ENCODE data around the gene CPB2. TPM values are rescaled to one million over a fixed set of nuclear protein-coding genes. Genes with fewer than 3 reads are reported as not detected.

Gene CPB2
- total RNA-seq, 2 donors from 2014 or later = not detected

DNA sequence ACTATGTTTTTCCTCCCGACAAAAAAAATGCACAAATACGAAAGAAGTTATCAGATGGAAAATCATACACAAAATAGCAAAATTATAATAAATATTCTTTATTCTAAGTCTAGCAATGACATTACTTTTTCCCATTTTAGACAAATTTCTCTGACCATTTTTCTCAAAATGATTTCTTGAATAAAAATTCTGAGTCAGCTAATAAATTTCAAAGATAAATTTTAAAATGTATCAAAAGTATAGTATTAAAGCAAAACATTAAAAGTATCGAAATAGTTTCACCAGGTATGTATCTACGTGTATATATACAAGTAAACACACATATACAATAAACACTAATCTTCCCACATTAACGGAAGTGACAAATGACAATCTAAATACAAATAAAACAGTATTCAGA, 61.2 kb downstream of the CPB2 start:
- DNase-seq = no peak
- Histone ChIP-seq H3K27ac (ENCODE audit: low read depth, low read length) (no peak overlapping the region), H3K4me3 (ENCODE audit: low read length) (no peak overlapping the region), H3K4me1 (ENCODE audit: control insufficient read depth, insufficient read depth, low read length) (no peaks in the 10 kb centered on the region), H3K27me3 (ENCODE audit: control insufficient read depth, insufficient read depth, low read length, poor library complexity, severe bottlenecking) (no peaks in the 10 kb centered on the region), H3K36me3 (ENCODE audit: control insufficient read depth, insufficient read depth, low read length) (peaks cover 40% of the 10 kb centered on the region), H3K9me3 (ENCODE audit: control insufficient read depth, low read length) (no peaks in the 10 kb centered on the region), H3K9ac (ENCODE audit: extremely low read depth, low read length, poor library complexity, severe bottlenecking) (no peak overlapping the region)
- 80 to 95% methylated on average over 1 to 5 of the region's 5 CpGs for WGBS, 2 experiments (ENCODE audit: insufficient coverage in 1 of 2, insufficient read length in 1 of 2)
- H3K4me3 Mint-ChIP-seq = no peak overlapping the region
- TF ChIP-seq, protein P1, sequence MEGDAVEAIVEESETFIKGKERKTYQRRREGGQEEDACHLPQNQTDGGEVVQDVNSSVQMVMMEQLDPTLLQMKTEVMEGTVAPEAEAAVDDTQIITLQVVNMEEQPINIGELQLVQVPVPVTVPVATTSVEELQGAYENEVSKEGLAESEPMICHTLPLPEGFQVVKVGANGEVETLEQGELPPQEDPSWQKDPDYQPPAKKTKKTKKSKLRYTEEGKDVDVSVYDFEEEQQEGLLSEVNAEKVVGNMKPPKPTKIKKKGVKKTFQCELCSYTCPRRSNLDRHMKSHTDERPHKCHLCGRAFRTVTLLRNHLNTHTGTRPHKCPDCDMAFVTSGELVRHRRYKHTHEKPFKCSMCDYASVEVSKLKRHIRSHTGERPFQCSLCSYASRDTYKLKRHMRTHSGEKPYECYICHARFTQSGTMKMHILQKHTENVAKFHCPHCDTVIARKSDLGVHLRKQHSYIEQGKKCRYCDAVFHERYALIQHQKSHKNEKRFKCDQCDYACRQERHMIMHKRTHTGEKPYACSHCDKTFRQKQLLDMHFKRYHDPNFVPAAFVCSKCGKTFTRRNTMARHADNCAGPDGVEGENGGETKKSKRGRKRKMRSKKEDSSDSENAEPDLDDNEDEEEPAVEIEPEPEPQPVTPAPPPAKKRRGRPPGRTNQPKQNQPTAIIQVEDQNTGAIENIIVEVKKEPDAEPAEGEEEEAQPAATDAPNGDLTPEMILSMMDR (conservative IDR thresholded peaks at IDR 0.05) = no peak
- peaks cover 3% of the 10 kb centered on the region for H3K4me1 Mint-ChIP-seq
- no peak overlapping the region for H3K27ac Mint-ChIP-seq
- H3K9me3 Mint-ChIP-seq = no peaks in the 10 kb centered on the region
- no peaks in the 10 kb centered on the region for H3K27me3 Mint-ChIP-seq (ENCODE audit: insufficient read depth)
- H3K36me3 Mint-ChIP-seq (ENCODE audit: low read depth) = peaks cover 27% of the 10 kb centered on the region

DNA sequence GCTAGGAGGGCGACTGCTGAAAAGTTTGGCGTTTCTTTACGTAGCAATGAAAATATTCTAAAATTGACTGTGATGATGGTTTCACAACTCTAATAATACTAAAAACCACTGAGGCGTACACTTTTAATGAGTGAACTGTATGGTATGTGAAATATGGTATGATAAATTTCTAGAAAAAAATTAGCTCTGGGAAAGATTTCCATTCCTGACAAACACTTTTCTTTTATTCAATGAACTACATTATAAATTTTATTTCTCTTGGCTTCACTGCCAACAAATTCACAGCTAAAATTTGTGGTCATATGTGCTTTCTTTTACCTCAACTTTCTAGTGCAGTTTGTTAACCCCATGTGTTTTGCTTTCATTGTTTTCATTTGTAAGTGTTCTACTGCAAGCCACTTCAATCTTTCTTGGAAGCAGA, 63.4 kb downstream of the CPB2 start:
- no peak overlapping the region for H3K4me3 Mint-ChIP-seq
- Histone ChIP-seq H3K36me3 (ENCODE audit: control insufficient read depth, insufficient read depth, low read length) (peaks cover 53% of the 10 kb centered on the region), H3K4me3 (ENCODE audit: low read length) (no peak overlapping the region), H3K9ac (ENCODE audit: extremely low read depth, low read length, poor library complexity, severe bottlenecking) (no peak overlapping the region), H3K4me1 (ENCODE audit: control insufficient read depth, insufficient read depth, low read length) (no peaks in the 10 kb centered on the region), H3K27ac (ENCODE audit: low read depth, low read length) (no peak overlapping the region), H3K27me3 (ENCODE audit: control insufficient read depth, insufficient read depth, low read length, poor library complexity, severe bottlenecking) (no peaks in the 10 kb centered on the region), H3K9me3 (ENCODE audit: control insufficient read depth, low read length) (no peaks in the 10 kb centered on the region)
- WGBS, 2 experiments (ENCODE audit: insufficient coverage in 1 of 2, insufficient read length in 1 of 2) = 98 to 100% methylated on average over 3 of the region's 4 CpGs
- H3K9me3 Mint-ChIP-seq = no peaks in the 10 kb centered on the region
- TF ChIP-seq, protein P1 (conservative IDR thresholded peaks at IDR 0.05) = no peak
- H3K27ac Mint-ChIP-seq = no peak overlapping the region
- DNase-seq = no peak
- peaks cover 39% of the 10 kb centered on the region for H3K36me3 Mint-ChIP-seq (ENCODE audit: low read depth)
- H3K4me1 Mint-ChIP-seq = peaks cover 3% of the 10 kb centered on the region
- no peaks in the 10 kb centered on the region for H3K27me3 Mint-ChIP-seq (ENCODE audit: insufficient read depth)

DNA sequence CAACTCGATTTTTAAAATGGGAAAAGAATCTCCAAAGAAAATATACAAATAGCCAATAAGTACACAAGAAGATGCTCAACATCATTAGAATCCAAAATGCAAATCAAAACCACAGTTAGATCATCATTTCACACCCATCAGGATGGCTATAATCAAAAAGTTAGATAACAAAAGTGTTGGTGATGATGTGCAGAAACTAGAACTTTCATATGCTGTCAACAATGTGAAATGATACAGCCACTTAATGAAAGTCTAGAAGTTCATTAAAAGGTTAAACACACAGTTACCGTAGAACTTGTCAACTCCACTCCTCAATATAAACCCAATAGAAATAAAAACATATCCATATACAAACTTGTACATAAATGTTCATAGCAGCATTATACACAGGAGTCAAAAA, 64.1 kb downstream of the CPB2 start:
- H3K9me3 ChIP-seq (ENCODE audit: control insufficient read depth, low read length) = no peaks in the 10 kb centered on the region
- Mint-ChIP-seq H3K4me1 (peaks cover 3% of the 10 kb centered on the region), H3K27ac (no peak overlapping the region), H3K27me3 (ENCODE audit: insufficient read depth) (no peaks in the 10 kb centered on the region), H3K9me3 (no peaks in the 10 kb centered on the region), H3K4me3 (no peak overlapping the region), H3K36me3 (ENCODE audit: low read depth) (peaks cover 45% of the 10 kb centered on the region)
- WGBS, 2 experiments (ENCODE audit: insufficient coverage in 1 of 2, insufficient read length in 1 of 2) = 100% methylated on average over 2 of the region's 2 CpGs; no CpG with 5 or more reads in 1 of the 2 experiments
- H3K27me3 ChIP-seq (ENCODE audit: control insufficient read depth, insufficient read depth, low read length, poor library complexity, severe bottlenecking) = no peaks in the 10 kb centered on the region
- peaks cover 60% of the 10 kb centered on the region for H3K36me3 ChIP-seq (ENCODE audit: control insufficient read depth, insufficient read depth, low read length)
- H3K4me3 ChIP-seq (ENCODE audit: low read length) = no peak overlapping the region
- DNase-seq = no peak
- no peaks in the 10 kb centered on the region for H3K4me1 ChIP-seq (ENCODE audit: control insufficient read depth, insufficient read depth, low read length)
- TF ChIP-seq, protein P1 (conservative IDR thresholded peaks at IDR 0.05) = no peak
- no peak overlapping the region for H3K9ac ChIP-seq (ENCODE audit: extremely low read depth, low read length, poor library complexity, severe bottlenecking)
- no peak overlapping the region for H3K27ac ChIP-seq (ENCODE audit: low read depth, low read length)
